Measurements from ENCODE around the gene HAAO. TPM values are rescaled to one million over a fixed set of nuclear protein-coding genes. Genes with fewer than 3 reads are reported as not detected.

HAAO gene
- total RNA-seq, 2 experiments from 2014 or later, result 0.28 TPM; not detected in 1

GRCh38 chr2:42828487-42829425, 36.4 kb upstream of the HAAO start:
- ATAC-seq (ENCODE audit: low read depth), result peak; percentile 94
- no peak overlapping the region for H3K27ac Mint-ChIP-seq

GRCh38 chr2:42827647-42828486, 35.5 kb upstream of the HAAO start:
- peak; percentile 85 for DNase-seq
- POLR2A ChIA-PET, result interaction anchor here (1.8 kb wide), 1 partner anchor 18 kb away, joined by 4 read pairs; no protein-coding TSS in a partner anchor
- Mint-ChIP-seq H3K27me3 (peaks cover 6% of the 10 kb centered on the region), H3K4me1 (peaks cover 8% of the 10 kb centered on the region), H3K27ac (no peak overlapping the region), H3K9me3 (no peaks in the 10 kb centered on the region), H3K36me3 (no peaks in the 10 kb centered on the region), H3K4me3 (peak overlapping the region; percentile 67)
- ATAC-seq (ENCODE audit: low read depth), result peak; percentile 74

More at GRCh38 chr2:42828487-42829425, 36.4 kb upstream of the HAAO start:
- H3K4me3 Mint-ChIP-seq, result peak overlapping the region; percentile 41
- POLR2A ChIA-PET, result interaction anchor here (1.8 kb wide), 1 partner anchor 19 kb away, joined by 4 read pairs; no protein-coding TSS in a partner anchor
- H3K9me3 Mint-ChIP-seq, result no peaks in the 10 kb centered on the region
- peaks cover 8% of the 10 kb centered on the region for H3K4me1 Mint-ChIP-seq
- DNase-seq, result peak; percentile 76
- peaks cover 6% of the 10 kb centered on the region for H3K27me3 Mint-ChIP-seq
- H3K36me3 Mint-ChIP-seq, result no peaks in the 10 kb centered on the region

- Mint-ChIP-seq H3K36me3 (no peaks in the 10 kb centered on the region), H3K4me1 (peaks cover 8% of the 10 kb centered on the region), H3K9me3 (no peaks in the 10 kb centered on the region), H3K27me3 (peaks cover 6% of the 10 kb centered on the region), H3K4me3 (no peak overlapping the region), H3K27ac (no peak overlapping the region)
- DNase-seq (no peak), ATAC-seq (ENCODE audit: low read depth) (no peak)
- POLR2A ChIA-PET, result no interaction called here
Observed at GRCh38 chr2:42826231-42826630, 33.8 kb upstream of the HAAO start.

- Mint-ChIP-seq H3K27ac (no peak overlapping the region), H3K4me3 (no peak overlapping the region), H3K36me3 (no peaks in the 10 kb centered on the region), H3K27me3 (peaks cover 10% of the 10 kb centered on the region), H3K9me3 (no peaks in the 10 kb centered on the region), H3K4me1 (peaks cover 8% of the 10 kb centered on the region)
- POLR2A ChIA-PET, result interaction anchor here (0.7 kb wide), 1 partner anchor 14 kb away, joined by 4 read pairs; no protein-coding TSS in a partner anchor
- ATAC-seq (ENCODE audit: low read depth), result no peak
- DNase-seq, result no peak
Observed at GRCh38 chr2:42824454-42824807, 32.0 kb upstream of the HAAO start.

- ATAC-seq (ENCODE audit: low read depth) (no peak), DNase-seq (no peak)
- POLR2A ChIA-PET, result interaction anchor here (0.7 to 1.0 kb wide), 2 partner anchors 13 to 14 kb away, joined by 3 to 4 read pairs; no protein-coding TSS in a partner anchor
- H3K9me3 Mint-ChIP-seq, result no peaks in the 10 kb centered on the region
- peaks cover 7% of the 10 kb centered on the region for H3K4me1 Mint-ChIP-seq
- no peaks in the 10 kb centered on the region for H3K36me3 Mint-ChIP-seq
- H3K27me3 Mint-ChIP-seq, result peaks cover 10% of the 10 kb centered on the region
- H3K4me3 Mint-ChIP-seq, result no peak overlapping the region
- H3K27ac Mint-ChIP-seq, result no peak overlapping the region
Observed at GRCh38 chr2:42823744-42824453, 31.5 kb upstream of the HAAO start.

- Mint-ChIP-seq H3K27ac (no peak overlapping the region), H3K36me3 (no peaks in the 10 kb centered on the region), H3K27me3 (peaks cover 10% of the 10 kb centered on the region), H3K4me3 (no peak overlapping the region), H3K9me3 (peaks cover 2% of the 10 kb centered on the region), H3K4me1 (peaks cover under 1% of the 10 kb centered on the region)
- DNase-seq (no peak), ATAC-seq (ENCODE audit: low read depth) (no peak)
- POLR2A ChIA-PET, result interaction anchor here (1.5 kb wide), 1 partner anchor 9 kb away, joined by 4 read pairs; no protein-coding TSS in a partner anchor
Observed at GRCh38 chr2:42819160-42819559, 26.8 kb upstream of the HAAO start.

GRCh38 chr2:42815726-42816125, 23.3 kb upstream of the HAAO start:
- no peak for ATAC-seq (ENCODE audit: low read depth)
- DNase-seq, result no peak
- H3K27ac Mint-ChIP-seq, result no peak overlapping the region
- POLR2A ChIA-PET, result no interaction called here
- no peak overlapping the region for H3K4me3 Mint-ChIP-seq
- H3K27me3 Mint-ChIP-seq, result peaks cover 10% of the 10 kb centered on the region
- peaks cover 13% of the 10 kb centered on the region for H3K4me1 Mint-ChIP-seq
- peaks cover 6% of the 10 kb centered on the region for H3K9me3 Mint-ChIP-seq
- peaks cover 3% of the 10 kb centered on the region for H3K36me3 Mint-ChIP-seq

GRCh38 chr2:42813763-42814162, 21.4 kb upstream of the HAAO start:
- H3K4me1 Mint-ChIP-seq, result peaks cover 17% of the 10 kb centered on the region
- no peak for DNase-seq
- H3K4me3 Mint-ChIP-seq, result no peak overlapping the region
- peaks cover 4% of the 10 kb centered on the region for H3K36me3 Mint-ChIP-seq
- peaks cover 6% of the 10 kb centered on the region for H3K9me3 Mint-ChIP-seq
- no peak for ATAC-seq (ENCODE audit: low read depth)
- peaks cover 4% of the 10 kb centered on the region for H3K27me3 Mint-ChIP-seq
- POLR2A ChIA-PET, result no interaction called here
- no peak overlapping the region for H3K27ac Mint-ChIP-seq

- Mint-ChIP-seq H3K27me3 (peaks cover 4% of the 10 kb centered on the region), H3K4me1 (peaks cover 17% of the 10 kb centered on the region), H3K4me3 (peak overlapping the region; percentile 33), H3K36me3 (peaks cover 4% of the 10 kb centered on the region), H3K27ac (no peak overlapping the region), H3K9me3 (peaks cover 6% of the 10 kb centered on the region)
- POLR2A ChIA-PET, result interaction anchor here (0.7 kb wide), 1 partner anchor 19 kb away, joined by 3 read pairs; no protein-coding TSS in a partner anchor
- ATAC-seq (ENCODE audit: low read depth) (no peak), DNase-seq (no peak)
Observed at GRCh38 chr2:42812899-42813479, 20.6 kb upstream of the HAAO start.

- Mint-ChIP-seq H3K27ac (peak overlapping the region; percentile 100), H3K4me3 (peak overlapping the region; percentile 97)
- peak; percentile 4 for ATAC-seq (ENCODE audit: low read depth)
Observed at GRCh38 chr2:42810971-42811811, 18.8 kb upstream of the HAAO start.

GRCh38 chr2:42810121-42810970, 18.0 kb upstream of the HAAO start:
- DNase-seq, result peak; percentile 99
- ATAC-seq (ENCODE audit: low read depth), result peak; percentile 83
- Mint-ChIP-seq H3K27ac (peak overlapping the region; percentile 100), H3K4me1 (peaks cover 17% of the 10 kb centered on the region), H3K36me3 (peaks cover 4% of the 10 kb centered on the region), H3K9me3 (peaks cover 6% of the 10 kb centered on the region), H3K4me3 (peak overlapping the region; percentile 97), H3K27me3 (peaks cover 12% of the 10 kb centered on the region)
- POLR2A ChIA-PET, result interaction anchor here (0.5 to 3.2 kb wide), 20 partner anchors 9 to 827 kb away, joined by 3 to 19 read pairs (median 4); partner anchors contain the start of genes HAAO, PLEKHH2, THADA and ZFP36L2

More at GRCh38 chr2:42810971-42811811, 18.8 kb upstream of the HAAO start:
- peak; percentile 76 for DNase-seq
- H3K9me3 Mint-ChIP-seq, result peaks cover 6% of the 10 kb centered on the region
- H3K4me1 Mint-ChIP-seq, result peaks cover 17% of the 10 kb centered on the region
- peaks cover 8% of the 10 kb centered on the region for H3K27me3 Mint-ChIP-seq
- POLR2A ChIA-PET, result interaction anchor here (0.6 to 3.2 kb wide), 15 partner anchors 8 to 785 kb away, joined by 3 to 19 read pairs (median 4); partner anchors contain the start of genes THADA and ZFP36L2
- H3K36me3 Mint-ChIP-seq, result peaks cover 4% of the 10 kb centered on the region
